ENCODE data around the gene ARMC8.

DNA sequence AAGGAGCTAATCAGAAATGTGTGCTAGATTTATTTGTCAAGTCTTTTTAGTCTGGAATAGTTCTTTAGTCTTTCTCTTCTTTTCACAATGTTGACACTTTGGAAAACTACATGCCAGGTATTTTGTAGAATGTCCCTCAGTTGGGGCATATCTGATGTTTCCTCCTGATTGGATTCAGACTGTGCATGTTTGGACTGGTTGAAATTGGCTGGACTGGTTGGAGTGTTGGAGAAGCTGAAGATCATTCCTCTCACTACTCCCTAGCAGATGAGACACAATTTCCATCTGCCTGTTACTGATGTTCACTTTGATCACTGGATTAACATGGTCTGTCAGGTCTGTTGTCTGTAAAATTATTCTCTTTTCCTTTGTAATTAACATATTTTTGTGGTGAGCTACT, 138.9 kb downstream of the ARMC8 start:
- TF ChIP-seq, protein P1, sequence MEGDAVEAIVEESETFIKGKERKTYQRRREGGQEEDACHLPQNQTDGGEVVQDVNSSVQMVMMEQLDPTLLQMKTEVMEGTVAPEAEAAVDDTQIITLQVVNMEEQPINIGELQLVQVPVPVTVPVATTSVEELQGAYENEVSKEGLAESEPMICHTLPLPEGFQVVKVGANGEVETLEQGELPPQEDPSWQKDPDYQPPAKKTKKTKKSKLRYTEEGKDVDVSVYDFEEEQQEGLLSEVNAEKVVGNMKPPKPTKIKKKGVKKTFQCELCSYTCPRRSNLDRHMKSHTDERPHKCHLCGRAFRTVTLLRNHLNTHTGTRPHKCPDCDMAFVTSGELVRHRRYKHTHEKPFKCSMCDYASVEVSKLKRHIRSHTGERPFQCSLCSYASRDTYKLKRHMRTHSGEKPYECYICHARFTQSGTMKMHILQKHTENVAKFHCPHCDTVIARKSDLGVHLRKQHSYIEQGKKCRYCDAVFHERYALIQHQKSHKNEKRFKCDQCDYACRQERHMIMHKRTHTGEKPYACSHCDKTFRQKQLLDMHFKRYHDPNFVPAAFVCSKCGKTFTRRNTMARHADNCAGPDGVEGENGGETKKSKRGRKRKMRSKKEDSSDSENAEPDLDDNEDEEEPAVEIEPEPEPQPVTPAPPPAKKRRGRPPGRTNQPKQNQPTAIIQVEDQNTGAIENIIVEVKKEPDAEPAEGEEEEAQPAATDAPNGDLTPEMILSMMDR (IDR thresholded peaks at IDR 0.05) = no peak
- TF ChIP-seq POLR2A (IDR thresholded peaks at IDR 0.05) = no peak
